CD4-positive, alpha-beta T cell treated with Interleukin-6 for 4 hours (primary cell): ENCODE measurements around the gene OTUD4.
"Not testable (repeated sequence)": the region's sequence is repeated elsewhere in the genome, so short reads cannot be mapped to it uniquely, and the experiment has no call there.

ENCODE experiments used
- DNase-seq: peaks from one replicate; pipeline ENCODE4 v3.0.0-alpha.2; 2020; ENCODE audit warnings: mixed read lengths

The OTUD4 gene

GRCh38 chr4:145179281-145179860, 1.0 kb downstream of the OTUD4 start:
- peak; percentile 80 for DNase-seq

DNA sequence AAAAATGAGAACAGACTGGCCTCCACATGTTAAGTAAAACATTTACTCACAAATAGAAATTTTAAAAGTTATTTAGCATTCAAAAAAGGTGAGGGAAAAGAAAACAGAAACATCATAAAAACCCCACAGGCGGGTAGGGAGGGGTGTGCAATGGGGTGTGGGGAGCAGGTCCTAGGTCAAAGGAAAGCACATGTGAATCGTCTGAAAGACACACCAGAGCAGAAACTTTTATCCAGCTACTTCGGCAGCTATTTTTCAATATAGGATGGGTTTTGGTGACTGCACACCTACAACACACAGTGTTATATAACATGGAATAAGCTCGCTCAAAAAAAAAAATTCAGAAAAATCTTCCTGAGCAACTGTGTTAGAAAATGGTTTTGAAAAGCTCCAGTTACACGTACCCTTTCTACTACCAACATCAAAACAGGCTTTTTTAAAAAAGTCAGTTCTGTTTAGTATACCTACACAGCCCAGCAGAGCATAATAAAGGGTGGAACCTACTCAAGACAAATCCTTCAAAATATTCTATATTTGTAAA, 1.6 kb downstream of the OTUD4 start:
- DNase-seq, result peak; percentile 15

DNA sequence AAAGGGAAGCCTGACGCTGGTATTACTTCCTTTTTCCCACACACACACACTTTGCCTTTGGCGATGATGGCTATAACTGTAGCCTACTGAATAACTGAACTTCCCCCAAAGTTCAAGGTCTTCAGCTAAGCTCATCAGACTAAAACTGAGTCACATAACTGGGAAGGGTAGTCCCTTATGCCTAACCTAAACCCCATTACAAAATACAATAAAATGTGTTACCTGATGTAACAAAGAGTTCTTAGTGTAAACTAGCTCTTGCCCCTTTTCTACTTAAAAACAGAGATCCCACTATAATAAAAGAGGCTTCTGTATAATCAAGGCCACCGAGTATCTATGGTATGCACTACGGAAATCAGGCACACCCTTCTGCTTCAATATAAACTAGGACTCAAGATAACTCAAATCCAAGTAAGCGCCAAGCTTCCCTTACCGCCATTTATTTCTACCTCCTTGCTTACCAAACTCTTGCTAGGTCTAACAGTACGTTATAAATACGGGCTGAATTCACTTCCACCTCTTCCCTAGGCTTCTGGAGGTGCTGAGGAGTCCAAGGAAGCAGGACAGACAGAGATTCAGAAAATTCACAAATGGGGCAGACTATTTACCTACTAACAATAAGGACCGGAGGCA, 2.4 kb downstream of the OTUD4 start:
- no peak for DNase-seq

DNA sequence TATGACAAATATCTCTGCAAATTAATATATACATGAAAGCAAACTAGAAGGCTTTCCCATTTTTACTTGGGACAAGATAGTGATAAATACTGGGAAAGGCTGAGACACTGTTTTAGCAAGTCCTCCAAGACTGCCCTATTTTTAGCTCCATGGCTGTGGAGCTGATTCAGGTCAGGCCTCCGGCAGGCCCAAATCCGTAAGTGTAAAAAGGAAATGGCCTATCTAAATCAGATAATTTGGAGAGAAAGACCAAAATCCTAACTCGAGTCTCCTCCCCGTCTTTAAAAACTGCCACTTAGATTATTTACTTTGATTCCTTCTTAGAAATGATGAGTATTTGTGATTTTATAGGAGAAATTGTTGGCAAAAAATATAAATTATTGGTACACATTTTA, 2.9 kb downstream of the OTUD4 start:
- DNase-seq, result no peak

DNA sequence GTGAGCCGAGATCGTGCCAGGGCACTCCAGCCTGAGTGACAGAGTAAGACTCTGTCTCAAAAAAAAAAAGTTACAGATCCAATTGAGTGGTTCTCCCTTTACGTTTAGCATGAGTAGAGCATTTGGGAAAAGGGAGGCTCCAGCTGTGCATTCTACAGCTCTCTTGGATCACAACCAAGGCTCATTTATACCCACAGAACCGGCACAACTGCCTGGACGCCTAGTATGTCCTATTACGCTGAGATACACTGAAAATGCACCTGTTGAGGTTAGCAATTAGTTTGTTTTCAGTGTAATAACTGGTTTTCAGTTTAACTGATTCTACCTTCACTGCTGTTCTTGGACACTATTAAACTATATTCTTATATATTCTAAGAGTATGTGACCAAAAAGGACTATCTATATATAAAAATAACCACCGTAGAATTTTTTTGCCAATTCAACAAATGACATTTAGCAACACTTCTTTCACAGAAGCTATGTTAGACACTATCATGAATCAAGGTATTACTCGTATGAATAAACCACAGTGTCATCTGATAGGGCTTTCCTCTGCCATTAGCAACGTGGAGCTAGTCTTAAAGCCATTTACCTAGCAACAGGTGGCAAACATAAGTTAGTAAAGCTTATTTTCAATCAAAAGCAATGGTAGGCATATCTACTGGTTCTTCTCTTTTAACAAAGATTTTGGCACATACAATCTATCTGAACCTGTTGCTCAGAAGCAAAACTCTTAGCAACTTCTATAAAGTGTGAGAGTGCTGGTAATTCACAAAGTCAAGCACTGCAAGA, 3.6 kb downstream of the OTUD4 start:
- DNase-seq, result no peak

GRCh38 chr4:145171911-145172310, 8.5 kb downstream of the OTUD4 start:
- no peak for DNase-seq

DNA sequence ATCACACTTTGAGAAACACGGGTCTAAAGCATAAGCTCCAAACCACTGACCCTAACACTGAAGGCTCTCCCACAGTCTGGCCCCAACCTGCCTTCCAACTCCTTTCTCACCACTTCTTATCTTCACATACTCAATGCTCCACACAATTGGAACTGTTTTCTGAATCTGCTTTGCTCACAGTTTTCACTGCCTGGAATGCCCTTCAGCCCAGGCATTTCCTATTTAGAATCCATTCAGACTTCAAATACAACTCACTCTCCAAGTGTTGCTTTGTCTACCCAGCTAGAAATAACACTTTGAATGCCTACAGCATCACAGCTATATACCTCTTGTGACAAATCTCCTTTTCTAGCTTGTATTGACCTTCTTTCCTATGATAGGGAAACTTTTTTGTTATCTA, 10.2 kb downstream of the OTUD4 start:
- no peak for DNase-seq

DNA sequence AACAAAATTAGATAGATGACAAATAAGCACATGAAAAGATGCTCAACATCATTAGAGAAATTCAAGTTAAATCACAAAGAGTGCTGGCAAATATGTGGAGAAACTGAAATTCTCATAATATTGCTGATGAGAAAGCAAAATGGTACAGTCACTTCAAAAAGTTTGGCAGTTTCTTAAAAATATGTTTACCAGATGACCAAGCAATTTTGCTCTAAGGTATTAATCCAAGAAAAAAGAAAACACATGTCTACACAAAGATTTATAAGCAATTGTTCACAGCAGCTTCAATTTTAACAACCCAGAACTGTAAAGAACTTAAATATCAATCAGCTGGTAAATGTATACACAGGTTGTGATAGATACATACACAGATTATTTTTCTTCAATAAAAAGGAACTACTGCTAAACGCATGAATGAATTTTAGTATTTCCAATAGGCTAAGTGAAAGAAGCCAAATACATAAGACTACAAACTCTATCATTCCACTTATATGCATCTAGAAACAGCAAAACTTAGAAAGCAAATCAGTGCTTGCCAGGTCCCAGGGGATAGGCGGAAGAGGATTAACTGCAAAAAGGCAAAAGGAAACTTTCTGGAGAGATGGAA, 11.7 kb downstream of the OTUD4 start:
- DNase-seq, result no peak

DNA sequence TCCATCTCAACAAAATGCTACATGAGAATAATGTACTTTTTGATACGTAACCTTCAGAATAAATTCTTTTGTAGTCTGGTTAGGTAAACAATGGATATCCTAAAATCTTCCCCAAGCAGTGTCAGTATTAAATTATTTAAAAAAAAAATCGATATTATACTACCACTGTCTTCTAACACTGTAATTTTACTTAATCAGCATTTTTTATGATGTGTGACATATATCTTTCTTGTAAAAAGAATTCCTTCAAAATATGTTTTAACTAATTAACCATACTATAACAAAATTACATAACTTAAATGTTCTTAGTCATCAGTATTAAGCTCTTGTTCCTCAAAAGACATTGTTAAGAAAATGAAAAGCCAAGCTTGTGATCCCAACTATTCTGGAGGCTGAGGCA, 12.5 kb downstream of the OTUD4 start:
- no peak for DNase-seq

GRCh38 chr4:145161549-145161948, 18.8 kb downstream of the OTUD4 start:
- DNase-seq, result no peak

GRCh38 chr4:145156986-145157385, 23.4 kb downstream of the OTUD4 start:
- no peak for DNase-seq

- DNase-seq, result no peak
These were observed 25.0 kb downstream of the OTUD4 start for GRCh38 chr4:145155268-145155870.

DNA sequence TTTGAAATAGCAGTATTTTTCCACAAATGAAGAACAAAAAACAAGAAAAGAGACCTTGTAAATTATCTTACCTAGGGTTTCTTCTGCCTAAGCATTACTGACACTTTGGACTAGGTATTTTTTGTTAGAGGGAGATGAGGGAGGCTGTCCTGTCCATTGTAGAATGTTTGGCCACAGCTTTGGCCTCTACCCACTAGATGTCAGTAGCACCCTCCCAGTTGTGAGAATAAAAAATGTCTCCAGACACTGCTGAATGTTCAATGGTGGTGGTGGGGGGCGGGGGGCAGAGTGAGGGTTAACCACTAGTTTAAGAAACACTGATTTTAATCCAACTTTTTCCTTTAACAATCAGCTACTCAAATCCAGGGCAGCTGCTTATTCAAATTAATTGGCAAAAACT, 25.8 kb downstream of the OTUD4 start:
- peak; percentile 7 for DNase-seq

DNA sequence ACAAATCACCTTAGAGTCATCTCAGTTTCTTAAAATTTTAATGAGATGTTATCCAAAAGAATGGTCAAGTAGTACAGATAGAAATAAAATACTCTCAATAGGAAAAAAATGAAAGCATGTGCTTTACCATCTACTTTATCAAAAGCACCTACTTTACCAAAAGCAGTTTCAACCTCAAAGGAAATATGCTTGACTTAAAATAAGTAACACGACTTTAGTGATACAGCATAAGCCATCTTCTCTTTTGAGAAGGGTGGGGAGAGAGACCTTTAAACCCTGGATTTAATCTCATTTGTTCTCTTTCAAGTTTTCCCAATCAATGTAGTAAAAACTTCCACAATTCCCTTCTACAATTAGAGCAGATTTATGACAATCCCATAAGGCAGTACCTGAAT, 26.5 kb downstream of the OTUD4 start:
- DNase-seq, result no peak

- no peak for DNase-seq
These were observed 27.0 kb downstream of the OTUD4 start for GRCh38 chr4:145153181-145153903.

GRCh38 chr4:145148980-145149379, 31.4 kb downstream of the OTUD4 start:
- no peak for DNase-seq

- not testable (repeated sequence) for DNase-seq
These were observed 44.2 kb downstream of the OTUD4 start for GRCh38 chr4:145136219-145136618.

- DNase-seq, result no peak
These were observed 47.8 kb downstream of the OTUD4 start for GRCh38 chr4:145132511-145133098.

- DNase-seq, result no peak
These were observed 48.5 kb downstream of the OTUD4 start for GRCh38 chr4:145131848-145132247.

DNA sequence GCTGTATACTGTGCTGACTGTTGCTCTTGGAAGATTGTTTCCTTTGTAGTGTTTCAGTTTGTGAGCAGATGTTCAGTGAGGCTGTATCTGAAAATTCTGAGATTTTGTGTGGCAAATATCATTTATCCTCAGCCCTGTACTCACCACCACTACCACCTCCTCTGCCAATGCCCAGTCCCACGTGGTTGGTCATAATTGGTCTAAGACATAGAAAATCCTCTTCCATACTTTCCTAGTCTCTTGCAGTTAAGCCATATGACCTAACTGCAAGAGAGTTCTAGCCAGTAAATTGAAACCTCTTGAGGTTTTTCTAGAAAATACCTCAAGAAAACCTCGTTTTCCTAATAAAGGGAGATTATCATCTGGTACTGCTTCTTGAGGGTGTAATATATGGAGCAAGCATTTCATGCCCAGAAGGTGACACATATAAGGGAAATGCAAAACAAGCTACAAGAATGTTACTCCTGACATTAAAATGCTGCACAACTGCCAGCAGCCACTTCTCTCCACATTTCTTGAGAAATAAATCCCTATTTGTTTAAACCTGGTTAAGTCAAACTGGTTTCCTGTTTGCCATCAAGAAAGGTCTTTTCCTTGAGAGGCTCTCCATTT, 49.5 kb downstream of the OTUD4 start:
- DNase-seq, result no peak

DNA sequence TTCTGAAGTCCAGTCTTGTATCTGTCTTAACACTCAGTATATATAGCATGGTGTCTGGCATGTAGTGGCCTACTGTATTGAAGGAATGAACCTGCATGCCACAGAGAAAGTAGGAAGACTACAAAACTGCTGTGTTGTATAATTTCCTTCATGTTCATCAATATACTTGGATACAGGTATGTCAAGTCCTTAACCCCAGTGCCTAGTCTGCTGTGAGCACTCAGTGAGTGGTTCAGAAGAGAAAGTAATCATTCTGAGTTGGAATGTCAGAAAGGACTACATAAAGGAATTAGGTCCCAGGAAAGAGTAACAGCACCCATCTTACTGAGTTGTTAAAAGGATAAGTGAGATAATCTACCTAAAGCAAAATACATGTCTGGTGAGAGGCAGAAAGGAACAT, 50.3 kb downstream of the OTUD4 start:
- no peak for DNase-seq

DNA sequence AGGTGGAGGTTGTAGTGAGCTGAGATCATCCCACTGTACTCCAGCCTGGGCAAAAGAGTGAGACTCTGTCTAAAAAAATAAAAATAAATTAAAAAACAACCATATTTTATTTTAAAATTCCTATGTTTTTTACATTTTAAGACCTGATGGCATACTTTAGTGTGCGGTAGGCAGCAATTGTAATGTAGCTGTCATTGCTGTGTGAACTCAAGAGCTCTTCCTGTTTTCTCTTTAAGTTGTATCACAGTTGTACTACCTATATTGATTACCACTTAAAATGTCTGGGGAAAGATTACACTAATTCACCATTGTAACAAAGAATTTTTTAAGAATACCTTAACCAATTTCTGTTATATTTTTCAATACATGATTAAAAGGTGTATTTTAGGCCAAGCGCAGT, 55.0 kb downstream of the OTUD4 start:
- no peak for DNase-seq
